ENCODE measurements around the gene VGLL4. TPM values are rescaled to one million over a fixed set of nuclear protein-coding genes. Genes with fewer than 3 reads are reported as not detected.

VGLL4 gene
- total RNA-seq, 1 experiment from 2014 or later = 43.0 TPM

DNA sequence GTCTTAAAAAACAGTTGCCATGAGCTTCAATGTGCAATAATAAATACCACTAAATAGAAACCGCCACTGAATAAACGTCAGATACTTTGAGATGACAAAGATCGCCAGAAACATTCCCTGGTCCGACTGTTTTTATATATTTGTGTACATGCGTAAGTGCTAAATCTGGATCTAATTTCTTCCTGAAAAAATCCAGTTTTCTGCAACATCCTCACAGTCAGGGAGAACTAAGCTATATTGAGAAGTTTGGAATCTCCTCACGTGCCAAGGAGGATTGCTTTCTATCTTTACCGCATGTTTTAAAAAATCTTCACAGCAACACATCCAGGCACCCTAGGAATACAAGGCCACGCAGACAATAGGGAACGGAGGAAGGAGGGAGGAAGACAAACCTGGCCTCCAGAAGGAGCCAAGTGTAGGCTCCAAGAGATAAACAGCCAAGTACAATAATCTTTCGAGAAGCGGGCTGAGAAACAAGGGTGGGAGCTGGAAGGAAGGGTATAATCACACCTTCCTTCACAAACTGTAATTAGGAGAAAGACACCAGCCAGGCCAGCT is 5.7 kb downstream of the VGLL4 start:
- peaks cover 90% of the 10 kb centered on the region for H3K4me1 Mint-ChIP-seq
- POLR2A ChIA-PET = interaction anchor here (0.8 kb wide), 1 partner anchor 11 kb away, joined by 3 read pairs; no protein-coding TSS in a partner anchor
- DNase-seq (ENCODE audit: low spot score) (no peak), ATAC-seq (peak; percentile 13; the same call in 1 of the 2 replicates)
- no peaks in the 10 kb centered on the region for H3K36me3 Mint-ChIP-seq
- peak overlapping the region; percentile 17 for H3K27ac Mint-ChIP-seq
- peak overlapping the region; percentile 26 for H3K4me3 Mint-ChIP-seq
- TF ChIP-seq GRHL2 (CRISPR knock-in tag; IDR thresholded peaks at IDR 0.05; ENCODE audit: insufficient replicate concordance, severe bottlenecking) (no peak), TCF7 (CRISPR knock-in tag; IDR thresholded peaks at IDR 0.05; ENCODE audit: low read depth) (no peak), JAZF1 (CRISPR knock-in tag; IDR thresholded peaks at IDR 0.05) (no peak), NFATC4 (CRISPR knock-in tag; IDR thresholded peaks at IDR 0.05) (no peak), ZNF317 (CRISPR knock-in tag; IDR thresholded peaks at IDR 0.05; ENCODE audit: borderline replicate concordance, low read depth) (no peak)
- TF ChIP-seq, protein P1, sequence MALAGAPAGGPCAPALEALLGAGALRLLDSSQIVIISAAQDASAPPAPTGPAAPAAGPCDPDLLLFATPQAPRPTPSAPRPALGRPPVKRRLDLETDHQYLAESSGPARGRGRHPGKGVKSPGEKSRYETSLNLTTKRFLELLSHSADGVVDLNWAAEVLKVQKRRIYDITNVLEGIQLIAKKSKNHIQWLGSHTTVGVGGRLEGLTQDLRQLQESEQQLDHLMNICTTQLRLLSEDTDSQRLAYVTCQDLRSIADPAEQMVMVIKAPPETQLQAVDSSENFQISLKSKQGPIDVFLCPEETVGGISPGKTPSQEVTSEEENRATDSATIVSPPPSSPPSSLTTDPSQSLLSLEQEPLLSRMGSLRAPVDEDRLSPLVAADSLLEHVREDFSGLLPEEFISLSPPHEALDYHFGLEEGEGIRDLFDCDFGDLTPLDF (CRISPR knock-in tag; IDR thresholded peaks at IDR 0.05) = no peak
- TF ChIP-seq, protein P2, sequence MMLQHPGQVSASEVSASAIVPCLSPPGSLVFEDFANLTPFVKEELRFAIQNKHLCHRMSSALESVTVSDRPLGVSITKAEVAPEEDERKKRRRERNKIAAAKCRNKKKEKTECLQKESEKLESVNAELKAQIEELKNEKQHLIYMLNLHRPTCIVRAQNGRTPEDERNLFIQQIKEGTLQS (CRISPR knock-in tag; conservative IDR thresholded peaks at IDR 0.05) = no peak
- CTCF ChIA-PET = interaction anchor here (0.5 to 2.4 kb wide), 8 partner anchors 15 to 661 kb away, joined by 3 to 6 read pairs (median 4); partner anchors contain the start of gene HRH1
- H3K9me3 Mint-ChIP-seq = no peaks in the 10 kb centered on the region
- H3K27me3 Mint-ChIP-seq (ENCODE audit: low read depth) = no peaks in the 10 kb centered on the region

DNA sequence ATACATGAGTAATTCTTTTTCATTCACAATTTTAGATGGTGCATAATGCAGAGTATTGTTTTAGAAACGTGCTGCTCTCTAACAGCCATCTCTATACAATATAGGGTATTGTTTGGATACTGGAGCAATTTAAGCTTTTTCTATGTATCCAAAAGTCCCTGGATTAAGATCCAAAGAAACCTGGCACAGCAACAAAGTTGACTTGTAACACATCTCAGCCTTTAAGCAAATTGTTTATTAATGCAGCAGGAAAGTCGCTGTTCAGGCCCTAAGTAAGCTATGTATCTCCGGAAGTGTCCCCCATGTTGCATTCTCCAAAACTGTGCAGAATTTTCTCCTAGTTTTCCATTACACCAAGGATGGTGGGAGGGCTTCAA is 7.3 kb downstream of the VGLL4 start:
- Mint-ChIP-seq H3K4me3 (no peak overlapping the region), H3K27me3 (ENCODE audit: low read depth) (no peaks in the 10 kb centered on the region), H3K4me1 (peaks cover 89% of the 10 kb centered on the region), H3K36me3 (no peaks in the 10 kb centered on the region), H3K9me3 (no peaks in the 10 kb centered on the region), H3K27ac (no peak overlapping the region)
- CTCF ChIA-PET = no interaction called here
- TF ChIP-seq, protein P3, sequence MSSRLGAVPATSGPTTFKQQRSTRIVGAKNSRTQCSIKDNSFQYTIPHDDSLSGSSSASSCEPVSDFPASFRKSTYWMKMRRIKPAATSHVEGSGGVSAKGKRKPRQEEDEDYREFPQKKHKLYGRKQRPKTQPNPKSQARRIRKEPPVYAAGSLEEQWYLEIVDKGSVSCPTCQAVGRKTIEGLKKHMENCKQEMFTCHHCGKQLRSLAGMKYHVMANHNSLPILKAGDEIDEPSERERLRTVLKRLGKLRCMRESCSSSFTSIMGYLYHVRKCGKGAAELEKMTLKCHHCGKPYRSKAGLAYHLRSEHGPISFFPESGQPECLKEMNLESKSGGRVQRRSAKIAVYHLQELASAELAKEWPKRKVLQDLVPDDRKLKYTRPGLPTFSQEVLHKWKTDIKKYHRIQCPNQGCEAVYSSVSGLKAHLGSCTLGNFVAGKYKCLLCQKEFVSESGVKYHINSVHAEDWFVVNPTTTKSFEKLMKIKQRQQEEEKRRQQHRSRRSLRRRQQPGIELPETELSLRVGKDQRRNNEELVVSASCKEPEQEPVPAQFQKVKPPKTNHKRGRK (CRISPR knock-in tag; IDR thresholded peaks at IDR 0.05; ENCODE audit: borderline replicate concordance) = no peak
- TF ChIP-seq, protein P4, sequence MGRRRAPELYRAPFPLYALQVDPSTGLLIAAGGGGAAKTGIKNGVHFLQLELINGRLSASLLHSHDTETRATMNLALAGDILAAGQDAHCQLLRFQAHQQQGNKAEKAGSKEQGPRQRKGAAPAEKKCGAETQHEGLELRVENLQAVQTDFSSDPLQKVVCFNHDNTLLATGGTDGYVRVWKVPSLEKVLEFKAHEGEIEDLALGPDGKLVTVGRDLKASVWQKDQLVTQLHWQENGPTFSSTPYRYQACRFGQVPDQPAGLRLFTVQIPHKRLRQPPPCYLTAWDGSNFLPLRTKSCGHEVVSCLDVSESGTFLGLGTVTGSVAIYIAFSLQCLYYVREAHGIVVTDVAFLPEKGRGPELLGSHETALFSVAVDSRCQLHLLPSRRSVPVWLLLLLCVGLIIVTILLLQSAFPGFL (CRISPR knock-in tag; IDR thresholded peaks at IDR 0.05; ENCODE audit: borderline replicate concordance) = no peak
- TF ChIP-seq IRF2 (CRISPR knock-in tag; IDR thresholded peaks at IDR 0.05; ENCODE audit: borderline replicate concordance, low read depth) (no peak), GABPB1 (CRISPR knock-in tag; IDR thresholded peaks at IDR 0.05) (no peak), NFYB (CRISPR knock-in tag; conservative IDR thresholded peaks at IDR 0.05; ENCODE audit: low read depth) (no peak)
- TF ChIP-seq, protein P5, sequence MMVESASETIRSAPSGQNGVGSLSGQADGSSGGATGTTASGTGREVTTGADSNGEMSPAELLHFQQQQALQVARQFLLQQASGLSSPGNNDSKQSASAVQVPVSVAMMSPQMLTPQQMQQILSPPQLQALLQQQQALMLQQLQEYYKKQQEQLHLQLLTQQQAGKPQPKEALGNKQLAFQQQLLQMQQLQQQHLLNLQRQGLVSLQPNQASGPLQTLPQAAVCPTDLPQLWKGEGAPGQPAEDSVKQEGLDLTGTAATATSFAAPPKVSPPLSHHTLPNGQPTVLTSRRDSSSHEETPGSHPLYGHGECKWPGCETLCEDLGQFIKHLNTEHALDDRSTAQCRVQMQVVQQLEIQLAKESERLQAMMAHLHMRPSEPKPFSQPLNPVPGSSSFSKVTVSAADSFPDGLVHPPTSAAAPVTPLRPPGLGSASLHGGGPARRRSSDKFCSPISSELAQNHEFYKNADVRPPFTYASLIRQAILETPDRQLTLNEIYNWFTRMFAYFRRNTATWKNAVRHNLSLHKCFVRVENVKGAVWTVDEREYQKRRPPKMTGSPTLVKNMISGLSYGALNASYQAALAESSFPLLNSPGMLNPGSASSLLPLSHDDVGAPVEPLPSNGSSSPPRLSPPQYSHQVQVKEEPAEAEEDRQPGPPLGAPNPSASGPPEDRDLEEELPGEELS (CRISPR knock-in tag; IDR thresholded peaks at IDR 0.05) = no peak
- no peak for DNase-seq (ENCODE audit: low spot score)
- ATAC-seq = no peak
- POLR2A ChIA-PET = no interaction called here

DNA sequence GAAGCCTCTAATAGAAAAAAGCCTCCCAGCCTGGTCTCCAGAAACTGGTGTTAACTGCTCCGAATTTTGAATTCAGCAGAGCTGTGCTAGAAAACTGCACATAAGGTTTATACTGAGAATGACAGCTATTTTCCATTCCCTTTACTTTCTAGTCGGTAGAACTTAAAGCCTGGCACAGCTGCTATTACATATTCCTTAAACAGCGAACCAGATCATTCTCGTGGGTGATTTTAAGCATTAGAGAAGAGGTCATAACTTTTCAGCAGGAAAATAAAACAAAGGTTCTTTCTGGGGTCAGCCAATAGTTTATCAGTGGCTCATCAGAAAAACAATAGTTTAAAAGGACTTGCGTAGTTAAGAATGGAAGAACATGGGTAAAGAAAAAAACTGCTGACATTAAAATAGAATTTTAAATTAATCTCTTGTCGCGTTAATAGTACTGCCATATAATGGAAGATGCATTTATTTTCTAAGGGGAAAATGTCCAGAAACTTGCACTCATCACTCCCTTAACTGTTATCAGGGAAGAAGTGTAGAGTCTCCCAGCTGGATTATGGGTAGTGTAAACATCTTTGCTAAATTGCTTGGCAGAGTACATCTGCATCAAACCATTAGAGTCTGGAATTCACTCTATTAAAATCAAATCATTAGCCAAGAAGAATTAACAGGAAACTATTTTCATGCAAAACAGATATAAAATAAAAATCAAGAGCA is 7.9 kb downstream of the VGLL4 start:
- CTCF ChIA-PET = no interaction called here
- no peaks in the 10 kb centered on the region for H3K27me3 Mint-ChIP-seq (ENCODE audit: low read depth)
- no peak for ATAC-seq
- TF ChIP-seq, protein P6, sequence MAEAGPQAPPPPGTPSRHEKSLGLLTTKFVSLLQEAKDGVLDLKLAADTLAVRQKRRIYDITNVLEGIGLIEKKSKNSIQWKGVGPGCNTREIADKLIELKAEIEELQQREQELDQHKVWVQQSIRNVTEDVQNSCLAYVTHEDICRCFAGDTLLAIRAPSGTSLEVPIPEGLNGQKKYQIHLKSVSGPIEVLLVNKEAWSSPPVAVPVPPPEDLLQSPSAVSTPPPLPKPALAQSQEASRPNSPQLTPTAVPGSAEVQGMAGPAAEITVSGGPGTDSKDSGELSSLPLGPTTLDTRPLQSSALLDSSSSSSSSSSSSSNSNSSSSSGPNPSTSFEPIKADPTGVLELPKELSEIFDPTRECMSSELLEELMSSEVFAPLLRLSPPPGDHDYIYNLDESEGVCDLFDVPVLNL (CRISPR knock-in tag; IDR thresholded peaks at IDR 0.05; ENCODE audit: borderline replicate concordance, low read depth) = no peak
- TF ChIP-seq RELA (CRISPR knock-in tag; IDR thresholded peaks at IDR 0.05; ENCODE audit: borderline replicate concordance) (no peak), ZNF423 (CRISPR knock-in tag; IDR thresholded peaks at IDR 0.05) (no peak), ZNF416 (CRISPR knock-in tag; IDR thresholded peaks at IDR 0.05) (no peak), SMAD3 (CRISPR knock-in tag; IDR thresholded peaks at IDR 0.05; ENCODE audit: borderline replicate concordance) (no peak)
- TF ChIP-seq, protein P7, sequence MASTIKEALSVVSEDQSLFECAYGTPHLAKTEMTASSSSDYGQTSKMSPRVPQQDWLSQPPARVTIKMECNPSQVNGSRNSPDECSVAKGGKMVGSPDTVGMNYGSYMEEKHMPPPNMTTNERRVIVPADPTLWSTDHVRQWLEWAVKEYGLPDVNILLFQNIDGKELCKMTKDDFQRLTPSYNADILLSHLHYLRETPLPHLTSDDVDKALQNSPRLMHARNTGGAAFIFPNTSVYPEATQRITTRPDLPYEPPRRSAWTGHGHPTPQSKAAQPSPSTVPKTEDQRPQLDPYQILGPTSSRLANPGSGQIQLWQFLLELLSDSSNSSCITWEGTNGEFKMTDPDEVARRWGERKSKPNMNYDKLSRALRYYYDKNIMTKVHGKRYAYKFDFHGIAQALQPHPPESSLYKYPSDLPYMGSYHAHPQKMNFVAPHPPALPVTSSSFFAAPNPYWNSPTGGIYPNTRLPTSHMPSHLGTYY (CRISPR knock-in tag; IDR thresholded peaks at IDR 0.05) = no peak
- TF ChIP-seq, protein P8, sequence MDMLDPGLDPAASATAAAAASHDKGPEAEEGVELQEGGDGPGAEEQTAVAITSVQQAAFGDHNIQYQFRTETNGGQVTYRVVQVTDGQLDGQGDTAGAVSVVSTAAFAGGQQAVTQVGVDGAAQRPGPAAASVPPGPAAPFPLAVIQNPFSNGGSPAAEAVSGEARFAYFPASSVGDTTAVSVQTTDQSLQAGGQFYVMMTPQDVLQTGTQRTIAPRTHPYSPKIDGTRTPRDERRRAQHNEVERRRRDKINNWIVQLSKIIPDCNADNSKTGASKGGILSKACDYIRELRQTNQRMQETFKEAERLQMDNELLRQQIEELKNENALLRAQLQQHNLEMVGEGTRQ (CRISPR knock-in tag; IDR thresholded peaks at IDR 0.05) = no peak

More for the DNA sequence above, 7.9 kb downstream of the VGLL4 start:
- peaks cover 85% of the 10 kb centered on the region for H3K4me1 Mint-ChIP-seq
- no peak overlapping the region for H3K4me3 Mint-ChIP-seq
- no peaks in the 10 kb centered on the region for H3K9me3 Mint-ChIP-seq
- DNase-seq (ENCODE audit: low spot score) = no peak
- H3K36me3 Mint-ChIP-seq = no peaks in the 10 kb centered on the region
- no peak overlapping the region for H3K27ac Mint-ChIP-seq
- POLR2A ChIA-PET = no interaction called here

All from WTC11 (cell line).